HepG2 (cell line): ENCODE measurements around the gene SEPTIN10. TPM values are rescaled to one million over a fixed set of nuclear protein-coding genes. Genes with fewer than 3 reads are reported as not detected.

ENCODE experiments used
- ARID3A ChIP-seq: IDR thresholded peaks from 2 replicates; pipeline ENCODE4 v1.6.1; 2012; ENCODE audit warnings: low read depth, low read length, improper control_type of control experiment
- DPF2 ChIP-seq: sonication (generic); formaldehyde crosslinking; IDR thresholded peaks from 2 replicates; pipeline ENCODE4 v1.4.0; 2020; ENCODE audit warnings: mild to moderate bottlenecking, low read depth, missing genetic modification reagents, borderline replicate concordance
- GATAD1 ChIP-seq: IDR thresholded peaks from 2 replicates; pipeline ENCODE4 v1.6.1; 2016; ENCODE audit warnings: missing genetic modification reagents, missing compliant biosample characterization
- MIER2 ChIP-seq: IDR thresholded peaks from 2 replicates; pipeline ENCODE4 v1.6.1; 2016; ENCODE audit warnings: missing biosample characterization, missing genetic modification reagents
- RCOR2 ChIP-seq: IDR thresholded peaks from 2 replicates; pipeline ENCODE4 v1.6.1; 2016; ENCODE audit warnings: missing biosample characterization, missing genetic modification reagents
- RELA ChIP-seq: sonication (generic); formaldehyde crosslinking; IDR thresholded peaks from 2 replicates; pipeline ENCODE4 v1.4.0; 2020; ENCODE audit warnings: missing genetic modification reagents
- SMAD1 ChIP-seq: sonication (generic); formaldehyde crosslinking; IDR thresholded peaks from 2 replicates; pipeline ENCODE4 v1.4.0; 2020; ENCODE audit warnings: missing genetic modification reagents, low read depth, mild to moderate bottlenecking, borderline replicate concordance
- TEAD2 ChIP-seq: sonication (generic); formaldehyde crosslinking; IDR thresholded peaks from 2 replicates; pipeline ENCODE4 v1.9.0; 2021; ENCODE audit warnings: missing genetic modification reagents
- ZHX1 ChIP-seq: sonication (generic); formaldehyde crosslinking; IDR thresholded peaks from 2 replicates; pipeline ENCODE4 v1.8.1; 2022; ENCODE audit warnings: low read depth, mild to moderate bottlenecking, missing genetic modification reagents
- ZNF34 ChIP-seq: sonication (generic); formaldehyde crosslinking; IDR thresholded peaks from 2 replicates; pipeline ENCODE4 v1.4.0; 2020; ENCODE audit warnings: mild to moderate bottlenecking, missing genetic modification reagents, borderline replicate concordance
- ZNF550 ChIP-seq: sonication (generic); formaldehyde crosslinking; IDR thresholded peaks from 2 replicates; pipeline ENCODE4 v1.4.0; 2020; ENCODE audit warnings: mild to moderate bottlenecking, missing genetic modification reagents, borderline replicate concordance
- ZNF605 ChIP-seq: sonication (generic); formaldehyde crosslinking; IDR thresholded peaks from 2 replicates; pipeline ENCODE4 v1.8.0; 2022; ENCODE audit warnings: mild to moderate bottlenecking, missing genetic modification reagents
- ZNF720 ChIP-seq: sonication (generic); formaldehyde crosslinking; IDR thresholded peaks from 2 replicates; pipeline ENCODE4 v1.4.0; 2020; ENCODE audit warnings: missing genetic modification reagents
- ZNF83 ChIP-seq: sonication (generic); formaldehyde crosslinking; IDR thresholded peaks from 2 replicates; pipeline ENCODE4 v1.4.0; 2020; ENCODE audit warnings: missing genetic modification reagents, mild to moderate bottlenecking, borderline replicate concordance
- polyA plus RNA-seq, 8 experiments: library from polyadenylated mRNA; depleted of rRNA in 3 of 8; stranded (reverse) in 7 of 8; unstranded in 1 of 8; fragments of >200 nt; fragmentation: Illumina TruSeq in 4 of 8; extraction: Trizol in 4 of 8; gene quantifications; 2 replicates each; pipeline versions ENCODE4 v1.2.1 to v1.2.3, GENCODE V29; 2011 to 2016; ENCODE audit warnings: low read depth in 4 of 8, missing spikeins in 1 of 8, mixed read lengths in 1 of 8; ENCODE audit not compliant: insufficient read depth in 1 of 8
- total RNA-seq, 5 experiments: library from RNA; depleted of rRNA; stranded (reverse); fragments of >200 nt; fragmentation: Illumina TruSeq; extraction: Trizol; gene quantifications; 2 replicates each; pipeline ENCODE4 v1.2.3, GENCODE V29; 2016; ENCODE audit warnings: low read depth in 1 of 5
- TF ChIP-seq, protein P1 (sequence below): sonication (generic); formaldehyde crosslinking; IDR thresholded peaks from 2 replicates; pipeline ENCODE4 v1.8.0; 2022; ENCODE audit warnings: mild to moderate bottlenecking, missing genetic modification reagents, borderline replicate concordance
- TF ChIP-seq, protein P2 (sequence below): sonication (generic); formaldehyde crosslinking; IDR thresholded peaks from 2 replicates; pipeline ENCODE4 v1.4.0; 2020; ENCODE audit warnings: mild to moderate bottlenecking, low read depth, missing genetic modification reagents
- TF ChIP-seq, protein P3 (sequence below): IDR thresholded peaks from 2 replicates; pipeline ENCODE4 v1.4.0; 2020; ENCODE audit warnings: mild to moderate bottlenecking, missing genetic modification reagents

The SEPTIN10 gene
- total and polyA plus RNA-seq, 2 of the 13 experiments (the other 11 are each of a cell fraction or from before 2014, with no cell fraction given), result 45.8 to 67.5 TPM

GRCh38 chr2:109630441-109631430, 17.0 kb upstream of the SEPTIN10 start (continued):
- 0 out of 2 replicates have a peak, but pooled peaks have one; percentile 21 for TF ChIP-seq SMAD1 (CRISPR knock-in tag)
- TF ChIP-seq GATAD1 (CRISPR knock-in tag), result peak; percentile 42
- TF ChIP-seq RELA (CRISPR knock-in tag), result no peak
- TF ChIP-seq MIER2, result no peak
- no peak for TF ChIP-seq ZNF34 (CRISPR knock-in tag)
- peak; percentile 40; the same call in 1 of the 2 replicates for TF ChIP-seq ZNF605 (CRISPR knock-in tag)
- TF ChIP-seq DPF2, result no peak
- no peak for TF ChIP-seq ZNF550 (CRISPR knock-in tag)
- TF ChIP-seq, protein P1, sequence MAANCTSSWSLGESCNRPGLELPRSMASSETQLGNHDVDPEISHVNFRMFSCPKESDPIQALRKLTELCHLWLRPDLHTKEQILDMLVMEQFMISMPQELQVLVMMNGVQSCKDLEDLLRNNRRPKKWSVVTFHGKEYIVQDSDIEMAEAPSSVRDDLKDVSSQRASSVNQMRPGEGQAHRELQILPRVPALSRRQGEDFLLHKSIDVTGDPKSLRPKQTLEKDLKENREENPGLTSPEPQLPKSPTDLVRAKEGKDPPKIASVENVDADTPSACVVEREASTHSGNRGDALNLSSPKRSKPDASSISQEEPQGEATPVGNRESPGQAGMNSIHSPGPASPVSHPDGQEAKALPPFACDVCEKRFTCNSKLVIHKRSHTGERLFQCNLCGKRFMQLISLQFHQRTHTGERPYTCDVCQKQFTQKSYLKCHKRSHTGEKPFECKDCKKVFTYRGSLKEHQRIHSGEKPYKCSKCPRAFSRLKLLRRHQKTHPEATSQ (CRISPR knock-in tag), result no peak
- TF ChIP-seq ZNF720 (CRISPR knock-in tag), result no peak
- no peak; the same call in 1 of the 2 replicates for TF ChIP-seq ZHX1
- TF ChIP-seq TEAD2 (CRISPR knock-in tag), result no peak
- TF ChIP-seq, protein P2, sequence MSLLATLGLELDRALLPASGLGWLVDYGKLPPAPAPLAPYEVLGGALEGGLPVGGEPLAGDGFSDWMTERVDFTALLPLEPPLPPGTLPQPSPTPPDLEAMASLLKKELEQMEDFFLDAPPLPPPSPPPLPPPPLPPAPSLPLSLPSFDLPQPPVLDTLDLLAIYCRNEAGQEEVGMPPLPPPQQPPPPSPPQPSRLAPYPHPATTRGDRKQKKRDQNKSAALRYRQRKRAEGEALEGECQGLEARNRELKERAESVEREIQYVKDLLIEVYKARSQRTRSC (CRISPR knock-in tag), result no peak
- TF ChIP-seq ARID3A, result peak; percentile 37; the same call in 1 of the 2 replicates
- TF ChIP-seq ZNF83, result no peak
- TF ChIP-seq RCOR2 (CRISPR knock-in tag), result peak; percentile 71; the same call in 1 of the 2 replicates
- TF ChIP-seq, protein P3, sequence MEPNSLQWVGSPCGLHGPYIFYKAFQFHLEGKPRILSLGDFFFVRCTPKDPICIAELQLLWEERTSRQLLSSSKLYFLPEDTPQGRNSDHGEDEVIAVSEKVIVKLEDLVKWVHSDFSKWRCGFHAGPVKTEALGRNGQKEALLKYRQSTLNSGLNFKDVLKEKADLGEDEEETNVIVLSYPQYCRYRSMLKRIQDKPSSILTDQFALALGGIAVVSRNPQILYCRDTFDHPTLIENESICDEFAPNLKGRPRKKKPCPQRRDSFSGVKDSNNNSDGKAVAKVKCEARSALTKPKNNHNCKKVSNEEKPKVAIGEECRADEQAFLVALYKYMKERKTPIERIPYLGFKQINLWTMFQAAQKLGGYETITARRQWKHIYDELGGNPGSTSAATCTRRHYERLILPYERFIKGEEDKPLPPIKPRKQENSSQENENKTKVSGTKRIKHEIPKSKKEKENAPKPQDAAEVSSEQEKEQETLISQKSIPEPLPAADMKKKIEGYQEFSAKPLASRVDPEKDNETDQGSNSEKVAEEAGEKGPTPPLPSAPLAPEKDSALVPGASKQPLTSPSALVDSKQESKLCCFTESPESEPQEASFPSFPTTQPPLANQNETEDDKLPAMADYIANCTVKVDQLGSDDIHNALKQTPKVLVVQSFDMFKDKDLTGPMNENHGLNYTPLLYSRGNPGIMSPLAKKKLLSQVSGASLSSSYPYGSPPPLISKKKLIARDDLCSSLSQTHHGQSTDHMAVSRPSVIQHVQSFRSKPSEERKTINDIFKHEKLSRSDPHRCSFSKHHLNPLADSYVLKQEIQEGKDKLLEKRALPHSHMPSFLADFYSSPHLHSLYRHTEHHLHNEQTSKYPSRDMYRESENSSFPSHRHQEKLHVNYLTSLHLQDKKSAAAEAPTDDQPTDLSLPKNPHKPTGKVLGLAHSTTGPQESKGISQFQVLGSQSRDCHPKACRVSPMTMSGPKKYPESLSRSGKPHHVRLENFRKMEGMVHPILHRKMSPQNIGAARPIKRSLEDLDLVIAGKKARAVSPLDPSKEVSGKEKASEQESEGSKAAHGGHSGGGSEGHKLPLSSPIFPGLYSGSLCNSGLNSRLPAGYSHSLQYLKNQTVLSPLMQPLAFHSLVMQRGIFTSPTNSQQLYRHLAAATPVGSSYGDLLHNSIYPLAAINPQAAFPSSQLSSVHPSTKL, result peak; percentile 86
